ENCODE results near the gene COL27A1. TPM values are rescaled to one million over a fixed set of nuclear protein-coding genes. Genes with fewer than 3 reads are reported as not detected.
A peak's percentile ranks its signal among the peaks of the same experiment; 100 is the strongest.
"Not testable (repeated sequence)": the region's sequence is repeated elsewhere in the genome, so short reads cannot be mapped to it uniquely, and the experiment has no call there.

The COL27A1 gene
- total and polyA plus RNA-seq, 5 donors from 2014 or later = 0.30 TPM; not detected in 4

- Histone ChIP-seq H3K4me3 (ENCODE audit: low read depth, low read length) (no peak overlapping the region), H3K4me1 (ENCODE audit: control insufficient read depth, insufficient read depth, low read length, poor library complexity, severe bottlenecking) (no peaks in the 10 kb centered on the region), H3K27me3 (ENCODE audit: control insufficient read depth, insufficient read depth, low read length) (no peaks in the 10 kb centered on the region), H3K27ac (ENCODE audit: insufficient read depth, low read length, poor library complexity, severe bottlenecking) (no peak overlapping the region), H3K9me3 (ENCODE audit: control insufficient read depth in 2 of 2, low read length in 2 of 2) (no peaks in the 10 kb centered on the region), H3K36me3 (ENCODE audit: control insufficient read depth, insufficient read depth, low read length) (no peaks in the 10 kb centered on the region)
- no peaks in the 10 kb centered on the region for H3K9me3 Mint-ChIP-seq
- peaks cover 0 to 3% (median 0%) of the 10 kb centered on the region in 4 donors for H3K4me1 Mint-ChIP-seq
- no peak overlapping the region for H3K4me3 Mint-ChIP-seq
- H3K27ac Mint-ChIP-seq = no peak overlapping the region
- DNase-seq (no peak), ATAC-seq (ENCODE audit: low read depth in 2 of 2) (no peak)
- peaks cover 22% of the 10 kb centered on the region for H3K27me3 Mint-ChIP-seq
- no peaks in the 10 kb centered on the region for H3K36me3 Mint-ChIP-seq
Observed at GRCh38 chr9:114321759-114322158, 166.4 kb downstream of the COL27A1 start.

GRCh38 chr9:114322160-114322818 is 167.0 kb downstream of the COL27A1 start:
- not testable (repeated sequence) for H3K27ac Mint-ChIP-seq; DNase-seq; H3K27ac ChIP-seq (ENCODE audit: insufficient read depth, low read length, poor library complexity, severe bottlenecking); H3K36me3 ChIP-seq (ENCODE audit: control insufficient read depth, insufficient read depth, low read length); H3K4me3 ChIP-seq (ENCODE audit: low read depth, low read length); H3K9me3 ChIP-seq (ENCODE audit: control insufficient read depth in 2 of 2, low read length in 2 of 2); H3K4me1 Mint-ChIP-seq; H3K9me3 Mint-ChIP-seq; H3K27me3 ChIP-seq (ENCODE audit: control insufficient read depth, insufficient read depth, low read length); ATAC-seq (ENCODE audit: low read depth in 2 of 2); H3K36me3 Mint-ChIP-seq; H3K4me1 ChIP-seq (ENCODE audit: control insufficient read depth, insufficient read depth, low read length, poor library complexity, severe bottlenecking); H3K4me3 Mint-ChIP-seq
- H3K27me3 Mint-ChIP-seq = peaks cover 20% of the 10 kb centered on the region

GRCh38 chr9:114322831-114323531 is 167.6 kb downstream of the COL27A1 start, which contains the start of gene ORM1:
Gene ORM1 (plus strand): TSS chr9:114323098. CDS start chr9:114323134, 36 bp downstream.
- H3K27me3 Mint-ChIP-seq = peaks cover 20% of the 10 kb centered on the region
- H3K36me3 Mint-ChIP-seq; H3K4me1 Mint-ChIP-seq; H3K9me3 ChIP-seq (ENCODE audit: control insufficient read depth in 2 of 2, low read length in 2 of 2); H3K27me3 ChIP-seq (ENCODE audit: control insufficient read depth, insufficient read depth, low read length); H3K4me1 ChIP-seq (ENCODE audit: control insufficient read depth, insufficient read depth, low read length, poor library complexity, severe bottlenecking); H3K4me3 ChIP-seq (ENCODE audit: low read depth, low read length); H3K27ac Mint-ChIP-seq; H3K27ac ChIP-seq (ENCODE audit: insufficient read depth, low read length, poor library complexity, severe bottlenecking); H3K36me3 ChIP-seq (ENCODE audit: control insufficient read depth, insufficient read depth, low read length); DNase-seq; H3K4me3 Mint-ChIP-seq; H3K9me3 Mint-ChIP-seq: not testable (repeated sequence)
- peak in 1 of 2 donors; percentile 19 for ATAC-seq (ENCODE audit: low read depth in 2 of 2)

GRCh38 chr9:114323849-114324248 is 168.5 kb downstream of the COL27A1 start:
- H3K36me3 Mint-ChIP-seq; DNase-seq; H3K4me1 ChIP-seq (ENCODE audit: control insufficient read depth, insufficient read depth, low read length, poor library complexity, severe bottlenecking); H3K4me1 Mint-ChIP-seq; H3K27me3 ChIP-seq (ENCODE audit: control insufficient read depth, insufficient read depth, low read length); H3K27ac ChIP-seq (ENCODE audit: insufficient read depth, low read length, poor library complexity, severe bottlenecking); ATAC-seq (ENCODE audit: low read depth in 2 of 2); H3K4me3 ChIP-seq (ENCODE audit: low read depth, low read length); H3K4me3 Mint-ChIP-seq; H3K36me3 ChIP-seq (ENCODE audit: control insufficient read depth, insufficient read depth, low read length); H3K9me3 ChIP-seq (ENCODE audit: control insufficient read depth in 2 of 2, low read length in 2 of 2); H3K9me3 Mint-ChIP-seq; H3K27ac Mint-ChIP-seq: not testable (repeated sequence)
- peaks cover 15% of the 10 kb centered on the region for H3K27me3 Mint-ChIP-seq

GRCh38 chr9:114324492-114324891 is 169.2 kb downstream of the COL27A1 start:
- Histone ChIP-seq H3K4me1 (ENCODE audit: control insufficient read depth, insufficient read depth, low read length, poor library complexity, severe bottlenecking) (no peaks in the 10 kb centered on the region), H3K27ac (ENCODE audit: insufficient read depth, low read length, poor library complexity, severe bottlenecking) (no peak overlapping the region), H3K36me3 (ENCODE audit: control insufficient read depth, insufficient read depth, low read length) (no peaks in the 10 kb centered on the region), H3K4me3 (ENCODE audit: low read depth, low read length) (no peak overlapping the region), H3K27me3 (ENCODE audit: control insufficient read depth, insufficient read depth, low read length) (no peaks in the 10 kb centered on the region), H3K9me3 (ENCODE audit: control insufficient read depth in 2 of 2, low read length in 2 of 2) (no peaks in the 10 kb centered on the region)
- Mint-ChIP-seq H3K4me3 (no peak overlapping the region), H3K36me3 (no peaks in the 10 kb centered on the region), H3K9me3 (no peaks in the 10 kb centered on the region), H3K4me1 (no peaks in the 10 kb centered on the region), H3K27me3 (peaks cover 10% of the 10 kb centered on the region), H3K27ac (no peak overlapping the region)
- DNase-seq (no peak), ATAC-seq (ENCODE audit: low read depth in 2 of 2) (no peak)

- H3K9me3 ChIP-seq (ENCODE audit: control insufficient read depth in 2 of 2, low read length in 2 of 2); H3K36me3 Mint-ChIP-seq; H3K4me3 ChIP-seq (ENCODE audit: low read depth, low read length); H3K27ac Mint-ChIP-seq; DNase-seq; H3K4me1 ChIP-seq (ENCODE audit: control insufficient read depth, insufficient read depth, low read length, poor library complexity, severe bottlenecking); H3K4me1 Mint-ChIP-seq; H3K27me3 ChIP-seq (ENCODE audit: control insufficient read depth, insufficient read depth, low read length); H3K36me3 ChIP-seq (ENCODE audit: control insufficient read depth, insufficient read depth, low read length); ATAC-seq (ENCODE audit: low read depth in 2 of 2); H3K4me3 Mint-ChIP-seq; H3K9me3 Mint-ChIP-seq; H3K27ac ChIP-seq (ENCODE audit: insufficient read depth, low read length, poor library complexity, severe bottlenecking): not testable (repeated sequence)
- peaks cover 10% of the 10 kb centered on the region for H3K27me3 Mint-ChIP-seq
Observed at GRCh38 chr9:114324965-114325364, 169.6 kb downstream of the COL27A1 start.

- ATAC-seq (ENCODE audit: low read depth in 2 of 2); H3K4me1 Mint-ChIP-seq: not testable (repeated sequence)
Observed at GRCh38 chr9:114325684-114326254, 170.4 kb downstream of the COL27A1 start.

More at GRCh38 chr9:114325684-114326254, 170.4 kb downstream of the COL27A1 start:
- not testable (repeated sequence) for H3K27me3 ChIP-seq (ENCODE audit: control insufficient read depth, insufficient read depth, low read length); DNase-seq; H3K4me3 Mint-ChIP-seq; H3K9me3 Mint-ChIP-seq; H3K4me1 ChIP-seq (ENCODE audit: control insufficient read depth, insufficient read depth, low read length, poor library complexity, severe bottlenecking); H3K36me3 Mint-ChIP-seq; H3K27me3 Mint-ChIP-seq; H3K4me3 ChIP-seq (ENCODE audit: low read depth, low read length); H3K27ac ChIP-seq (ENCODE audit: insufficient read depth, low read length, poor library complexity, severe bottlenecking); H3K36me3 ChIP-seq (ENCODE audit: control insufficient read depth, insufficient read depth, low read length); H3K9me3 ChIP-seq (ENCODE audit: control insufficient read depth in 2 of 2, low read length in 2 of 2); H3K27ac Mint-ChIP-seq
